ENCODE measurements around the gene TNRC6C.

The TNRC6C gene

GRCh38 chr17:78023042-78023441 lies 64.5 kb downstream of the TNRC6C start:
- Histone ChIP-seq H3K27me3 (ENCODE audit: insufficient read depth, low read length, poor library complexity) (no peaks in the 10 kb centered on the region), H3K9me3 (ENCODE audit: insufficient read depth, low read length, severe bottlenecking) (no peaks in the 10 kb centered on the region), H2AFZ (ENCODE audit: low read depth, low read length) (no peak overlapping the region), H3K4me1 (ENCODE audit: insufficient read depth, low read length) (peaks cover 3% of the 10 kb centered on the region; the same call in 1 of the 2 replicates), H4K20me1 (ENCODE audit: insufficient read depth, low read length) (peaks cover 11% of the 10 kb centered on the region), H3K9ac (ENCODE audit: low read depth, low read length) (no peak overlapping the region), H3K4me2 (ENCODE audit: insufficient read depth, low read length) (no peak overlapping the region), H3K36me3 (ENCODE audit: insufficient read depth, low read length) (peaks cover 49% of the 10 kb centered on the region), H3K27ac (ENCODE audit: low read length) (no peak overlapping the region), H3K79me2 (ENCODE audit: insufficient read depth, low read length) (peaks cover 25% of the 10 kb centered on the region), H3K4me3 (ENCODE audit: low read depth in 1 of 2, low read length in 2 of 2) (no peak overlapping the region)
- DNase-seq: no peak
- TF ChIP-seq, protein P1, sequence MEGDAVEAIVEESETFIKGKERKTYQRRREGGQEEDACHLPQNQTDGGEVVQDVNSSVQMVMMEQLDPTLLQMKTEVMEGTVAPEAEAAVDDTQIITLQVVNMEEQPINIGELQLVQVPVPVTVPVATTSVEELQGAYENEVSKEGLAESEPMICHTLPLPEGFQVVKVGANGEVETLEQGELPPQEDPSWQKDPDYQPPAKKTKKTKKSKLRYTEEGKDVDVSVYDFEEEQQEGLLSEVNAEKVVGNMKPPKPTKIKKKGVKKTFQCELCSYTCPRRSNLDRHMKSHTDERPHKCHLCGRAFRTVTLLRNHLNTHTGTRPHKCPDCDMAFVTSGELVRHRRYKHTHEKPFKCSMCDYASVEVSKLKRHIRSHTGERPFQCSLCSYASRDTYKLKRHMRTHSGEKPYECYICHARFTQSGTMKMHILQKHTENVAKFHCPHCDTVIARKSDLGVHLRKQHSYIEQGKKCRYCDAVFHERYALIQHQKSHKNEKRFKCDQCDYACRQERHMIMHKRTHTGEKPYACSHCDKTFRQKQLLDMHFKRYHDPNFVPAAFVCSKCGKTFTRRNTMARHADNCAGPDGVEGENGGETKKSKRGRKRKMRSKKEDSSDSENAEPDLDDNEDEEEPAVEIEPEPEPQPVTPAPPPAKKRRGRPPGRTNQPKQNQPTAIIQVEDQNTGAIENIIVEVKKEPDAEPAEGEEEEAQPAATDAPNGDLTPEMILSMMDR (IDR thresholded peaks at IDR 0.05; ENCODE audit: borderline replicate concordance, extremely low read depth, low read length, poor library complexity, severe bottlenecking): no peak
- no peak for TF ChIP-seq EZH2 (IDR thresholded peaks at IDR 0.05; ENCODE audit: borderline replicate concordance, low read depth, low read length, severe bottlenecking)
- no peak for ATAC-seq (ENCODE audit: insufficient read depth, low read depth)

DNA sequence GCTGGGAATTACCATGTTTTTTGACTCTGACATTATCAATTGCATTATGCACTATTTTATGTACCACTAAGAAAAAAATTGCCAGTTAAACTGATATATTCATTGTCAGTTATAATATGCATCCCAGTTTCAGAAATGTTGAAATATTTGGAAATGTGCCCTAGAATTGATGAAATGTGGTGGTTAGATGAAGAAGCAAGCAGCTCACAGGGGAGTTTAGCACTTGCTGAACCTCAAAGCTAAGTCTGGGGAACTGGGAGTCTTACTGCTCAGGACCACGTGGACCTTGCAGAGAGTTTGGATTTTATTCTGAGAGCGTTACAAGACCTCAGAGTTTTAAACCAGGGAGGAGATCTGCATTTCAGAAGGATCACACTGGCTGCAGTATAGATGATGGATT lies 67.9 kb downstream of the TNRC6C start:
- Histone ChIP-seq H3K36me3 (ENCODE audit: insufficient read depth, low read length) (peaks cover 55% of the 10 kb centered on the region), H3K27me3 (ENCODE audit: insufficient read depth, low read length, poor library complexity) (no peaks in the 10 kb centered on the region), H3K4me2 (ENCODE audit: insufficient read depth, low read length) (no peak overlapping the region), H3K4me1 (ENCODE audit: insufficient read depth, low read length) (peaks cover 6% of the 10 kb centered on the region; the same call in 1 of the 2 replicates), H3K27ac (ENCODE audit: low read length) (no peak overlapping the region), H2AFZ (ENCODE audit: low read depth, low read length) (no peak overlapping the region), H3K9ac (ENCODE audit: low read depth, low read length) (no peak overlapping the region), H3K4me3 (ENCODE audit: low read depth in 1 of 2, low read length in 2 of 2) (no peak overlapping the region), H3K9me3 (ENCODE audit: insufficient read depth, low read length, severe bottlenecking) (no peaks in the 10 kb centered on the region), H3K79me2 (ENCODE audit: insufficient read depth, low read length) (peaks cover 15% of the 10 kb centered on the region), H4K20me1 (ENCODE audit: insufficient read depth, low read length) (peaks cover 4% of the 10 kb centered on the region)
- TF ChIP-seq, protein P1 (IDR thresholded peaks at IDR 0.05; ENCODE audit: borderline replicate concordance, extremely low read depth, low read length, poor library complexity, severe bottlenecking): no peak
- TF ChIP-seq EZH2 (IDR thresholded peaks at IDR 0.05; ENCODE audit: borderline replicate concordance, low read depth, low read length, severe bottlenecking): no peak
- DNase-seq (no peak), ATAC-seq (ENCODE audit: insufficient read depth, low read depth) (no peak)

DNA sequence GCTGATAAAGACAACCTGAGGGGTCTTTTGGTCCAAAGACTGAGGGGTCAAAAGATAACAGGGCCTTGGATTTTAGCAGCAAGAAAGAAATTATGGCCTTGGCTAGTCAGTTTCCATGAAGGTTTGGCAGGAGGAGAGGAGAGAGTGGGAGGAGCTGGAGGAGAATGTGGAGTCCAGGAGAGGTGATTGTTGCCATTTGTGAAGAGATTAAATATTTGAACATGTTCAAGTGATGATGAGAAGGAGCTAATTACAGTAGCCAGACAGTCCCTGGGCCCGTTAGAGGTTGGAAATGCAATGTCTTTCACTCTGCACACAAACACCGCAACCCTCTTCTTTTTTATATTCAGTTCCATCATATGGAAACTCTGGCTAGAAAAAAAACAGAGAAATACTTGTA lies 68.6 kb downstream of the TNRC6C start:
- H3K27me3 ChIP-seq (ENCODE audit: insufficient read depth, low read length, poor library complexity): no peaks in the 10 kb centered on the region
- H3K36me3 ChIP-seq (ENCODE audit: insufficient read depth, low read length): peaks cover 60% of the 10 kb centered on the region
- TF ChIP-seq, protein P1 (IDR thresholded peaks at IDR 0.05; ENCODE audit: borderline replicate concordance, extremely low read depth, low read length, poor library complexity, severe bottlenecking): no peak
- no peak for TF ChIP-seq EZH2 (IDR thresholded peaks at IDR 0.05; ENCODE audit: borderline replicate concordance, low read depth, low read length, severe bottlenecking)
- peaks cover 6% of the 10 kb centered on the region; the same call in 1 of the 2 replicates for H3K4me1 ChIP-seq (ENCODE audit: insufficient read depth, low read length)
- H3K9me3 ChIP-seq (ENCODE audit: insufficient read depth, low read length, severe bottlenecking): no peaks in the 10 kb centered on the region
- H3K79me2 ChIP-seq (ENCODE audit: insufficient read depth, low read length): peaks cover 13% of the 10 kb centered on the region
- H2AFZ ChIP-seq (ENCODE audit: low read depth, low read length): no peak overlapping the region
- H3K4me3 ChIP-seq (ENCODE audit: low read depth in 1 of 2, low read length in 2 of 2): no peak overlapping the region
- peaks cover 4% of the 10 kb centered on the region for H4K20me1 ChIP-seq (ENCODE audit: insufficient read depth, low read length)
- H3K9ac ChIP-seq (ENCODE audit: low read depth, low read length): no peak overlapping the region
- H3K27ac ChIP-seq (ENCODE audit: low read length): no peak overlapping the region
- DNase-seq (no peak), ATAC-seq (ENCODE audit: insufficient read depth, low read depth) (no peak)
- H3K4me2 ChIP-seq (ENCODE audit: insufficient read depth, low read length): no peak overlapping the region

- no peak overlapping the region for H3K4me3 ChIP-seq (ENCODE audit: low read depth in 1 of 2, low read length in 2 of 2)
- DNase-seq: no peak
- no peak overlapping the region for H3K27ac ChIP-seq (ENCODE audit: low read length)
These were observed 71.2 kb downstream of the TNRC6C start for GRCh38 chr17:78029697-78030096.

More at GRCh38 chr17:78029697-78030096, 71.2 kb downstream of the TNRC6C start:
- H2AFZ ChIP-seq (ENCODE audit: low read depth, low read length): no peak overlapping the region
- H3K4me1 ChIP-seq (ENCODE audit: insufficient read depth, low read length): peaks cover 6% of the 10 kb centered on the region; the same call in 1 of the 2 replicates
- H3K79me2 ChIP-seq (ENCODE audit: insufficient read depth, low read length): peaks cover 9% of the 10 kb centered on the region
- peaks cover 4% of the 10 kb centered on the region for H4K20me1 ChIP-seq (ENCODE audit: insufficient read depth, low read length)
- no peak overlapping the region for H3K9ac ChIP-seq (ENCODE audit: low read depth, low read length)
- ATAC-seq (ENCODE audit: insufficient read depth, low read depth): no peak
- TF ChIP-seq, protein P1 (IDR thresholded peaks at IDR 0.05; ENCODE audit: borderline replicate concordance, extremely low read depth, low read length, poor library complexity, severe bottlenecking): no peak
- no peak for TF ChIP-seq EZH2 (IDR thresholded peaks at IDR 0.05; ENCODE audit: borderline replicate concordance, low read depth, low read length, severe bottlenecking)
- H3K4me2 ChIP-seq (ENCODE audit: insufficient read depth, low read length): no peak overlapping the region
- peaks cover 72% of the 10 kb centered on the region for H3K36me3 ChIP-seq (ENCODE audit: insufficient read depth, low read length)
- no peaks in the 10 kb centered on the region for H3K9me3 ChIP-seq (ENCODE audit: insufficient read depth, low read length, severe bottlenecking)
- H3K27me3 ChIP-seq (ENCODE audit: insufficient read depth, low read length, poor library complexity): no peaks in the 10 kb centered on the region
